HepG2 (cell line): ENCODE data around the gene NOXRED1. TPM values are rescaled to one million over a fixed set of nuclear protein-coding genes. Genes with fewer than 3 reads are reported as not detected.

ENCODE experiments used
- ARHGAP35 ChIP-seq: sonication (generic); formaldehyde crosslinking; IDR thresholded peaks from 2 replicates; pipeline ENCODE4 v1.9.0; 2022; ENCODE audit warnings: mild to moderate bottlenecking, inconsistent platforms, moderate library complexity, missing genetic modification reagents, borderline replicate concordance
- EP300 ChIP-seq, 3 experiments: sonication (generic) in 1 of 3; formaldehyde crosslinking in 1 of 3; IDR thresholded peaks; 2 replicates each; pipeline versions ENCODE4 v1.5.1 to v1.6.1; 2011 to 2020; ENCODE audit warnings: low read depth in 2 of 3, low read length in 2 of 3, borderline replicate concordance in 1 of 3, improper control_type of control experiment in 1 of 3, mild to moderate bottlenecking in 1 of 3, missing genetic modification reagents in 1 of 3, moderate library complexity in 1 of 3
- GATAD2A ChIP-seq: IDR thresholded peaks from 2 replicates; pipeline ENCODE4 v1.6.1; 2016
- GMEB2 ChIP-seq: IDR thresholded peaks from 2 replicates; pipeline ENCODE4 v1.6.1; 2016; ENCODE audit warnings: missing biosample characterization, missing genetic modification reagents, low read depth
- GPBP1L1 ChIP-seq: sonication (generic); formaldehyde crosslinking; IDR thresholded peaks from 2 replicates; pipeline ENCODE4 v1.5.0; 2020; ENCODE audit warnings: mild to moderate bottlenecking, missing genetic modification reagents
- SAP130 ChIP-seq: IDR thresholded peaks from 2 replicates; pipeline ENCODE4 v1.6.1; 2016; ENCODE audit warnings: low read depth
- SMAD9 ChIP-seq: sonication (generic); formaldehyde crosslinking; IDR thresholded peaks from 2 replicates; pipeline ENCODE4 v1.5.1; 2020; ENCODE audit warnings: mild to moderate bottlenecking, missing genetic modification reagents
- SOX5 ChIP-seq: IDR thresholded peaks from 2 replicates; pipeline ENCODE4 v1.6.1; 2016; ENCODE audit warnings: borderline replicate concordance
- THRA ChIP-seq: sonication (generic); formaldehyde crosslinking; IDR thresholded peaks from 2 replicates; pipeline ENCODE4 v1.4.0; 2020; ENCODE audit warnings: missing genetic modification reagents, borderline replicate concordance
- ZNF33A ChIP-seq: sonication (generic); formaldehyde crosslinking; IDR thresholded peaks from 2 replicates; pipeline ENCODE4 v1.5.1; 2020; ENCODE audit warnings: missing genetic modification reagents, mild to moderate bottlenecking, moderate library complexity, borderline replicate concordance
- ZNF597 ChIP-seq: sonication (generic); formaldehyde crosslinking; IDR thresholded peaks from 2 replicates; pipeline ENCODE4 v1.5.0; 2020; ENCODE audit warnings: missing genetic modification reagents
- ZNF609 ChIP-seq: sonication (generic); formaldehyde crosslinking; IDR thresholded peaks from 2 replicates; pipeline ENCODE4 v1.4.0; 2020; ENCODE audit warnings: mild to moderate bottlenecking, missing genetic modification reagents, borderline replicate concordance
- ZNF703 ChIP-seq: sonication (generic); formaldehyde crosslinking; IDR thresholded peaks from 2 replicates; pipeline ENCODE4 v1.5.1; 2020; ENCODE audit warnings: missing genetic modification reagents, mild to moderate bottlenecking, moderate library complexity, borderline replicate concordance
- ZNF710 ChIP-seq: sonication (generic); formaldehyde crosslinking; IDR thresholded peaks from 2 replicates; pipeline ENCODE4 v1.5.0; 2020; ENCODE audit warnings: mild to moderate bottlenecking, missing genetic modification reagents, borderline replicate concordance
- ZSCAN30 ChIP-seq: sonication (generic); formaldehyde crosslinking; IDR thresholded peaks from 2 replicates; pipeline ENCODE4 v1.5.0; 2020; ENCODE audit warnings: mild to moderate bottlenecking, missing genetic modification reagents
- polyA plus RNA-seq, 8 experiments: library from polyadenylated mRNA; depleted of rRNA in 3 of 8; stranded (reverse) in 7 of 8; unstranded in 1 of 8; fragments of >200 nt; fragmentation: Illumina TruSeq in 4 of 8; extraction: Trizol in 4 of 8; gene quantifications; 2 replicates each; pipeline versions ENCODE4 v1.2.1 to v1.2.3, GENCODE V29; 2011 to 2016; ENCODE audit warnings: low read depth in 4 of 8, missing spikeins in 1 of 8, mixed read lengths in 1 of 8; ENCODE audit not compliant: insufficient read depth in 1 of 8
- total RNA-seq, 5 experiments: library from RNA; depleted of rRNA; stranded (reverse); fragments of >200 nt; fragmentation: Illumina TruSeq; extraction: Trizol; gene quantifications; 2 replicates each; pipeline ENCODE4 v1.2.3, GENCODE V29; 2016; ENCODE audit warnings: low read depth in 1 of 5

The NOXRED1 gene
- total and polyA plus RNA-seq, 2 of the 13 experiments (the other 11 are each of a cell fraction or from before 2014, with no cell fraction given): 0.24 to 0.41 TPM

- TF ChIP-seq THRA (peak; percentile 60; the same call in 1 of the 2 replicates), GATAD2A (CRISPR knock-in tag) (peak; percentile 55), SOX5 (CRISPR knock-in tag) (0 out of 2 replicates have a peak, but pooled peaks have one; percentile 35), ZSCAN30 (CRISPR knock-in tag) (no peak), GMEB2 (CRISPR knock-in tag) (no peak), ZNF597 (CRISPR knock-in tag) (no peak), ARHGAP35 (CRISPR knock-in tag) (no peak), EP300 (IDR thresholded peaks at IDR 0.05; ENCODE audit: low read depth in 2 of 2, low read length in 2 of 2) (peak in 1 of 2 experiments; percentile 38; a peak in 1 of 4 replicates), EP300 (CRISPR knock-in tag; IDR thresholded peaks at IDR 0.05; ENCODE audit: borderline replicate concordance) (no peak), ZNF710 (CRISPR knock-in tag) (0 out of 2 replicates have a peak, but pooled peaks have one; percentile 27), ZNF609 (CRISPR knock-in tag) (peak; percentile 38; the same call in 1 of the 2 replicates), SAP130 (CRISPR knock-in tag) (peak; percentile 82), ZNF703 (CRISPR knock-in tag) (no peak), ZNF33A (CRISPR knock-in tag) (no peak), GPBP1L1 (CRISPR knock-in tag) (no peak), SMAD9 (CRISPR knock-in tag) (no peak)
These were observed 69.7 kb downstream of the NOXRED1 start (continued) for GRCh38 chr14:77353469-77354141.
